AG10803 (cell line): ENCODE measurements around the gene SLC38A1.
"Not testable (repeated sequence)": the region's sequence is repeated elsewhere in the genome, so short reads cannot be mapped to it uniquely, and the experiment has no call there.

Experiments
- DNase-seq: peaks from one replicate; pipeline ENCODE4 v3.0.0; 2010; ENCODE audit warnings: low read depth
- H3K4me3 ChIP-seq: 2 replicates; pipeline ENCODE4 v1.5.1; 2011; ENCODE audit warnings: mild to moderate bottlenecking, low read length, control low read depth
- CTCF ChIP-seq: conservative IDR thresholded peaks from 2 replicates; pipeline ENCODE4 v1.5.1; 2011; ENCODE audit warnings: mild to moderate bottlenecking, low read length, control low read depth, inconsistent platforms

SLC38A1 gene

GRCh38 chr12:46296822-46297221 is 28.0 kb upstream of the SLC38A1 start:
- TF ChIP-seq CTCF, result no peak
- no peak overlapping the region for H3K4me3 ChIP-seq
- DNase-seq, result no peak

- peak; percentile 43 for TF ChIP-seq CTCF
- DNase-seq, result peak; percentile 28
- H3K4me3 ChIP-seq, result no peak overlapping the region
Observed at GRCh38 chr12:46292754-46293402, 24.0 kb upstream of the SLC38A1 start.

- DNase-seq, H3K4me3 ChIP-seq: not testable (repeated sequence)
Observed at GRCh38 chr12:46291953-46292352, 23.1 kb upstream of the SLC38A1 start.

- H3K4me3 ChIP-seq, DNase-seq: not testable (repeated sequence)
Observed at GRCh38 chr12:46285177-46285576, 16.3 kb upstream of the SLC38A1 start.

- no peak for TF ChIP-seq CTCF
- DNase-seq, result no peak
- no peak overlapping the region for H3K4me3 ChIP-seq
Observed at GRCh38 chr12:46282829-46283228, 14.0 kb upstream of the SLC38A1 start.

GRCh38 chr12:46276756-46277155 is 7.9 kb upstream of the SLC38A1 start:
- DNase-seq, result peak; percentile 25
- no peak overlapping the region for H3K4me3 ChIP-seq
- TF ChIP-seq CTCF, result no peak

- DNase-seq, result no peak
- no peak overlapping the region for H3K4me3 ChIP-seq
- no peak for TF ChIP-seq CTCF
Observed at GRCh38 chr12:46271863-46272262, 3.0 kb upstream of the SLC38A1 start.

GRCh38 chr12:46269429-46270241 is 792 bp upstream of the SLC38A1 start:
- TF ChIP-seq CTCF, result no peak
- H3K4me3 ChIP-seq, result peak overlapping the region; percentile 94
- no peak for DNase-seq
